Lung (tissue), 12 donors: ENCODE data around the gene PRPF40B. TPM values are rescaled to one million over a fixed set of nuclear protein-coding genes. Genes with fewer than 3 reads are reported as not detected.
A peak's percentile ranks its signal among the peaks of the same experiment; 100 is the strongest.

Experiments used
- ATAC-seq: fragments of 200-7000 bp; cut with Tn5 transposase; one replicate; pipeline ENCODE4 v1.9.1; 2020; ENCODE audit warnings: moderate number of reproducible peaks; ENCODE audit not compliant: insufficient read depth, low FRiP score
- DNase-seq, 3 donors: peaks; one replicate each; pipeline ENCODE4 v3.0.0-alpha.2; 2013 to 2017
- H3K27ac ChIP-seq, 2 donors: one replicate each; pipeline ENCODE4 v1.5.1; 2013; ENCODE audit warnings: mild to moderate bottlenecking in 2 of 2, moderate library complexity in 2 of 2, control low read depth in 1 of 2, inconsistent platforms in 1 of 2, low read depth in 1 of 2, low read length in 1 of 2
- H3K27me3 ChIP-seq, 3 donors: one replicate each; pipeline ENCODE4 v1.5.1; 2013; ENCODE audit warnings: low read length in 2 of 3; ENCODE audit not compliant: control insufficient read depth in 3 of 3, insufficient read depth in 3 of 3
- H3K36me3 ChIP-seq, 4 donors: one replicate each; pipeline ENCODE4 v1.5.1; 2013; ENCODE audit warnings: low read length in 4 of 4, mild to moderate bottlenecking in 1 of 4, moderate library complexity in 1 of 4; ENCODE audit not compliant: control insufficient read depth in 4 of 4, insufficient read depth in 4 of 4
- H3K4me1 ChIP-seq, 5 donors: one replicate each; pipeline ENCODE4 v1.5.1; 2013; ENCODE audit warnings: low read length in 5 of 5, mild to moderate bottlenecking in 2 of 5, moderate library complexity in 1 of 5; ENCODE audit not compliant: control insufficient read depth in 5 of 5, insufficient read depth in 5 of 5
- H3K4me3 ChIP-seq: one replicate; pipeline ENCODE4 v1.5.1; 2013; ENCODE audit warnings: mild to moderate bottlenecking, control low read depth, moderate library complexity
- H3K9ac ChIP-seq, 2 donors: one replicate each; pipeline ENCODE4 v1.5.1; 2013; ENCODE audit warnings: low read length in 2 of 2, control low read depth in 1 of 2; ENCODE audit not compliant: insufficient read depth in 1 of 2
- H3K9me3 ChIP-seq, 4 donors: one replicate each; pipeline ENCODE4 v1.5.1; 2013; ENCODE audit warnings: low read length in 3 of 4, mild to moderate bottlenecking in 1 of 4, moderate library complexity in 1 of 4; ENCODE audit not compliant: control insufficient read depth in 4 of 4, insufficient read depth in 3 of 4
- WGBS, 2 donors: extraction: QIAGEN DNeasy Blood & Tissue Kit; methylation state at CpG; one replicate each; pipeline ENCODE4 v1.1.7; 2013; 5-methylcytosine and 5-hydroxymethylcytosine counted together
- polyA plus RNA-seq, 2 donors: library from polyadenylated mRNA; stranded (reverse); fragments of 200-250 nt; gene quantifications; one replicate each; pipeline ENCODE4 v1.2.1, GENCODE V29; 2013
- total RNA-seq, 2 donors: library from RNA; depleted of rRNA in 1 of 2; stranded (reverse); fragments of >200 nt in 1 of 2; gene quantifications; one replicate each; pipeline ENCODE4 v1.2.1, GENCODE V29; 2014 to 2021
- TF ChIP-seq, protein P1 (sequence below): IDR thresholded peaks from 2 replicates; pipeline ENCODE4 v1.5.1; 2012; ENCODE audit warnings: mild to moderate bottlenecking; ENCODE audit errors: control extremely low read depth, extremely low read depth
- donor health status: control.
- donor health status: control.
- donor health status: Bipolar disorder and iron deficiency.
- donor health status: healthy.
- donor health status: DM: yes; HTN: yes; CAD: no.

PRPF40B gene
- total and polyA plus RNA-seq, 4 donors: 10.0 to 20.0 (median 17.1) TPM

DNA sequence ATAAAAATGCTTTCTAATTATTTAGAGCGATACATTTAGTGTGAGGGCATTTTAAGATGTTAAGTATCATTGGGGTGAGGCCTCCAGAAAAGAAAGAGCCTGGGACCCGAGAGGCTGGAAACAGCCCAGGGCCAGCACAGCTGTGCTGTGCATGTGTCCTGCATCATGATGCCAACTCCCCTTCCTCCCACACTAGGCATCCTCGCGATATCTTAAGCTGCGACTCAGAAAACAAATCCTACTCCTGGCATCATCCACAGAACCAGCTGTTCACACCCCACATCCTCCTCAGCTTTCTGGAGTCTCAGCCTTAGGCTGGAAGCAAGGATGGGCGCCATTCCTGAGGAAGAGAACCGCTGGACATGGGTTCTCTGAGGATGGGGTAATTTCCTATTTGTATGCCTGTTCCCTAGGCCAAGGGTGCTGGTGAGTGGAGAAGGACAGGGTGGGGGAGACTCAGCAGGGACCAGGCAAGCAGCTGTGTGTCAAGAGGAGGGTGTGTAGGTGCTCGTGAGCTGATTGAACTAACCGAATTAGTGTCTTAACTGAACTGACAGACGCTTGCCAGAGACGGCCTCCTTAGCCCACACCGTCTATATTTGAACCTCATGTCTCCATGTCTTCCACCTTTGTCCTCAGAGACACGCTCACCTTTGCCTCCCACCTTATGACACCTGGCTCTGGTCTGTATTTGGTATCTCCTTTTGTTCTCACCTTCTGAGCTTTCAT is 39.8 kb upstream of the PRPF40B start:
- H3K36me3 ChIP-seq: peaks cover 0 to 11% (median 5%) of the 10 kb centered on the region in 4 donors
- H3K27me3 ChIP-seq: no peaks in the 10 kb centered on the region
- no peak overlapping the region for H3K9ac ChIP-seq
- ATAC-seq (peak; percentile 17), DNase-seq (peak; percentile 66 to 91 (median 84))
- H3K4me1 ChIP-seq: peaks cover 0 to 25% (median 10%) of the 10 kb centered on the region in 5 donors
- H3K27ac ChIP-seq: no peak overlapping the region
- 76 to 80% methylated on average over 13 of the region's 13 CpGs for WGBS, 2 donors
- H3K4me3 ChIP-seq: no peak overlapping the region
- no peaks in the 10 kb centered on the region for H3K9me3 ChIP-seq
- TF ChIP-seq, protein P1, sequence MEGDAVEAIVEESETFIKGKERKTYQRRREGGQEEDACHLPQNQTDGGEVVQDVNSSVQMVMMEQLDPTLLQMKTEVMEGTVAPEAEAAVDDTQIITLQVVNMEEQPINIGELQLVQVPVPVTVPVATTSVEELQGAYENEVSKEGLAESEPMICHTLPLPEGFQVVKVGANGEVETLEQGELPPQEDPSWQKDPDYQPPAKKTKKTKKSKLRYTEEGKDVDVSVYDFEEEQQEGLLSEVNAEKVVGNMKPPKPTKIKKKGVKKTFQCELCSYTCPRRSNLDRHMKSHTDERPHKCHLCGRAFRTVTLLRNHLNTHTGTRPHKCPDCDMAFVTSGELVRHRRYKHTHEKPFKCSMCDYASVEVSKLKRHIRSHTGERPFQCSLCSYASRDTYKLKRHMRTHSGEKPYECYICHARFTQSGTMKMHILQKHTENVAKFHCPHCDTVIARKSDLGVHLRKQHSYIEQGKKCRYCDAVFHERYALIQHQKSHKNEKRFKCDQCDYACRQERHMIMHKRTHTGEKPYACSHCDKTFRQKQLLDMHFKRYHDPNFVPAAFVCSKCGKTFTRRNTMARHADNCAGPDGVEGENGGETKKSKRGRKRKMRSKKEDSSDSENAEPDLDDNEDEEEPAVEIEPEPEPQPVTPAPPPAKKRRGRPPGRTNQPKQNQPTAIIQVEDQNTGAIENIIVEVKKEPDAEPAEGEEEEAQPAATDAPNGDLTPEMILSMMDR: no peak

DNA sequence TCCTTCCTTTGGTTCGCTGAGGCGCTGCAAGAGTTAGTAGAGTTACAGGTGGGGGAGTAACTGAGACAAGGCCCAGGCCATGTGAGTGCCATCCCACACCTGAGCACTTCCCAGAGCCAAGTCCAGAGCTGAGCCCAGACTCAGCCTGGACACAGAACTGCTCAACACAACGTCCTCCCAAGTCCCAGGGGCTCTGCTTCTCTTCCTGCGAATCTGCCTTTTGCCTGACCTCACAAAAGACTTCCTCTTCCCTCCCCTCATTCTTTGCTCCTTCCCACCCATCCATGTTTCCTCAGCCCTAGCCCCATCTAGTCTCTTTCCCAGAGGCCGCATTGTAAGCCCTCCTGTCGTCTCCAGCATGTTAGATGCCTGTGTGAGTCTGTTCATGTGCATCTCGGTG is 38.8 kb upstream of the PRPF40B start:
- 83 to 84% methylated on average over 7 of the region's 7 CpGs for WGBS, 2 donors
- no peak for ATAC-seq
- Histone ChIP-seq H3K27ac (no peak overlapping the region), H3K9me3 (no peaks in the 10 kb centered on the region), H3K4me3 (no peak overlapping the region), H3K36me3 (peaks cover 0 to 11% (median 6%) of the 10 kb centered on the region in 4 donors), H3K27me3 (no peaks in the 10 kb centered on the region), H3K4me1 (peaks cover 0 to 25% (median 10%) of the 10 kb centered on the region in 5 donors), H3K9ac (no peak overlapping the region)
- TF ChIP-seq, protein P1: no peak
- DNase-seq: no peak

DNA sequence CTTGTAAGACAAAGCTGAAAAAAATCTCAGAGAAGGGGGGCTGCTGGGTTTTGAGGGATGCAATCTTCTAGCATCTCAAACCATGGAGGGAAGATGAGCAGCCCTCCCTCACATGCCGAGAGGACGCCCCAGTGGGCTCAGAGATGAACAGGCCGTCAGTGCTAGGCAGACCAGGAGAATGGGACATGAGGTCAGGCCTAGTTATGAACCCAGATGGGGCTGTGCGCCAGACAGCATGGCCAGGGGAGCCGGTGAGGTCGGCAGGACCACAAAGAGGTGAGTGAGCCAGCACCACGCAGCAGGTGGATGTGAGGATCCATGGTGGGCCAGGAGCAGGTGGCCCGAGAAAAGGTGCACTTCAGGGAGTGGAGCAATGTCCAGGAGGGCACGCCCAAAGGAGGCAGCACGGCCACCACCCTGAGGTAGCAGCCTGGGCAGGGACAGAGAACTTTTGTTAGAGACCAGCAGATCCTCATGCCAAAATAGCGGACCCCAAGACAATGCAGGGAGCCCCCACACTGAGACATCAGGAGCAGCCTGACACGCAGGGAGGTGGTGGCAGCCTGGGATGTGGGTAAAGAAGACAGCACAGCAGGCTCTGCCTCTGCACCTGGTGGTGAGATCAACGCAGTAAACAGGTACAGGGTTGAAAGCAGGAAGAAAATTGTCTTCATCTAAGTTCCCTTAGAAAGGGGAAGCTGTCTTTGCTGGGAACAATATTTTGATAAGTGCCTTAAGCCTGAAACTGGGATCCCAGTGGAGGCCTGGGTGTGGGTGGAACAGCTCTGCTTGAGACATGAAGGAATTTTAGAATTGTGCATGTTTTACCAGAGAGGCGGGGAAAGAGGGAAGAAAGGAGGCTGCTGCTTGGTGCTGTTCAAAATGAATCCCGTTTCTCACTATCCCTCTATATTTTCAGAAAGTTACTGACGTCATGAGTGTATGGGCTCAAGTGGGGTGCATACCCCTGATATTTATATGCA is 37.6 kb upstream of the PRPF40B start:
- TF ChIP-seq, protein P1: no peak
- no peak overlapping the region for H3K9ac ChIP-seq
- WGBS, 2 donors: 88 to 93% methylated on average over 16 of the region's 16 CpGs
- H3K27ac ChIP-seq: no peak overlapping the region
- no peak for ATAC-seq
- H3K36me3 ChIP-seq: peaks cover 0 to 11% (median 6%) of the 10 kb centered on the region in 4 donors
- H3K4me3 ChIP-seq: no peak overlapping the region
- DNase-seq: no peak
- no peaks in the 10 kb centered on the region for H3K27me3 ChIP-seq
- no peaks in the 10 kb centered on the region for H3K9me3 ChIP-seq
- peaks cover 0 to 22% (median 10%) of the 10 kb centered on the region in 5 donors for H3K4me1 ChIP-seq
